NCI-H2107 treated with DMSO at 0.1 percent for 48 hours (cell line): ENCODE data around the gene NGLY1.

ENCODE experiments used
- DNase-seq: peaks from one replicate; lab custom pipeline; 2025; ENCODE audit not compliant: unreplicated experiment; lab: John Stamatoyannopoulos, UW

NGLY1 gene

GRCh38 chr3:25785826-25786225 is 2.6 kb upstream of the NGLY1 start:
- DNase-seq: no peak

DNA sequence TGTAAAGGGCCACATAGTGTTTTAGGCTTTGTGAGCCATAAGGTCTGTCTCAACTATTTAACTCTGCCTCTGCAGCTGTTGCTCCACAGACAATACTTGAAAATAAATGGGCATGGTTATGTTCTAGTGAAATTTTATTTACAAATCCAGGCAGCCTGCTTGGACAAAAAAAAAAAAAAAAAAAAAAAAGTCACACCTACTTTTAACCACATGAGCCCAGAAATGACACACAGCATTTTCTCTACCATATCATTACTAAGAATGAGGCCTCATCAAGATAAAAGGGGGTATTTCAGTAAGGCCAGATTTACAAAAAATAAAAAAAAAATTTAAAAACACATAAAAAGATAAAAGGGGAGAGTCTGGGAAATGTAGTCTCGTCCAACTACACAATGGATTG is 1.7 kb upstream of the NGLY1 start:
- no peak for DNase-seq

DNA sequence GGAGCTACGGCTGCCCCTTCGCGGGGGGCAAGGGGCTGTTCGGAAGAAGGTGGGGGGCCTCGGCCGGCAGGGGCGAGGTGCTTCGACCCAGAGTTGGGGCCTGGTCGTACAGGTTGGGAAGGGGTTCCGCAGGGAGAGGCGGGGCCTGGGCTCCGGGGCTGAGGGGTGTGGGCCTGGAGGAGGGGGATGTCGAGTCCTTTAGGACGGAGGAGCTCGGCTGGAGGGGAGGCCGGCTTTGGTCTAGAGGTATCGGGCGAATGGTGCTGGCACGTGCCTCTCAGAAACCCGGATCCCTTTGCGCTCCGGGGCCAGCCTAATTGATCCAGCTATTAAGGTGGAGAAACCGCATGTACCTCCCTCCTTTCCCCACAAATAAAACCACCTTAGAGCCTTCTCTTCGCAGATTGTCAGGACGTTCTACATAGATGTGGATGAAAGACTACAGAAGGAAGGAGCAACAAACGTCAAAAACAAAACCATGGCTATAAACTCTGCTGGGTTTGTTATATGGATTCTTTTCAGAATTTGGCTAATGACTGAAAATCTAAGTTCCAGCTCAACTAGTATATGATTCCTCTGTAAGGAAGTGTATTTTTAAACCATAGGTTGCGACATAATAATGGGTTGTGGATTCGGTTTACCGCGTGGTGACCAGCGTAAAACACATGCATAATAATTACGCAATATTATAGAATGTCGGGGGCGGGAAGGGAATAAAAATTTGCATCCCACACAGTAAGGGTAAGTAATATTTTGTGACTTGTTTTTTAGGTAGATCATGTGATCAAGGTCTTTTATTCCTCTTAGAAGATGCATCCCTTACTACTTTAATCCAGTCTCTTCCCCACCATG is 644 bp upstream of the NGLY1 start:
- DNase-seq: no peak

GRCh38 chr3:25782636-25782937 is 656 bp downstream of the NGLY1 start:
- DNase-seq: no peak

DNA sequence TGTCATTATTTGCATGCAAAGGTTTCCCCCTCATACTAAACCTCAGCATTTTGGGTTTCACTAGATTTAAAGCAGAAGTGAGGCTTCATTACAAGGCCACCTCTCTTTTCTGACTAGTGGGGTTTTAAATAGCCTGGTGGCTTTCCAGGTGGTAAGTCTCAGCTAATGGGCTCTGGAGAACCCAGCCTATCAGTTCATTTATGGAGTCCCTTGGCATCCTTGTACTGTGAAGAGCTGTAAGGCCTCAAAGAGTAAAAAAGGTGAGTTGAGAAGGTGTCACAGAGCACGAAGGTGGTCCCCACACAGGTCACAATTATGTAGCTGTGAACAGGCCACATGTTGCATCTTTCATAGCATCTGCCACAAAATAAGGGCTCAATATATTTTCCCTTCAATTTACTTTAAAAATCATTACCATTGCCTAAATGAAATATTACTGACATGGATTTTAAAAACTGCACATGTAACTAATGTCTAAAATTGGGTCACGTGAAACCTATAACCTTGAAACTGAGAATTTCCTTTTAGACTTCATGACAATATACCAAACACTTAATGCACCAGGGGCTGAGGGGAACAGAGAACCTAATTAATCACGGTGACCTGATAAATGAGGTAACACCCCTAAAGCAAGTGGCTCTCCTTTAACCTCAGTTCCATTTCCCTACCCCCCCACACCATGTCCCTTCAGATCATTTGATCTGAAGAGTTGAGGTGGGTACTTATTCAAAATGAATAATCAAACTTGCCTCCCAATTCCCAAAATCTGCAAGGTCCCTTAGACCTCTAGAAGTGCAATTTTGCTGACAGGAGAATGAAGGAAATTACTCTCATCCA is 1.3 kb downstream of the NGLY1 start:
- no peak for DNase-seq

- DNase-seq: no peak
These were observed 2.0 kb downstream of the NGLY1 start for GRCh38 chr3:25781145-25781757.

GRCh38 chr3:25780618-25781017 is 2.6 kb downstream of the NGLY1 start:
- DNase-seq: no peak

DNA sequence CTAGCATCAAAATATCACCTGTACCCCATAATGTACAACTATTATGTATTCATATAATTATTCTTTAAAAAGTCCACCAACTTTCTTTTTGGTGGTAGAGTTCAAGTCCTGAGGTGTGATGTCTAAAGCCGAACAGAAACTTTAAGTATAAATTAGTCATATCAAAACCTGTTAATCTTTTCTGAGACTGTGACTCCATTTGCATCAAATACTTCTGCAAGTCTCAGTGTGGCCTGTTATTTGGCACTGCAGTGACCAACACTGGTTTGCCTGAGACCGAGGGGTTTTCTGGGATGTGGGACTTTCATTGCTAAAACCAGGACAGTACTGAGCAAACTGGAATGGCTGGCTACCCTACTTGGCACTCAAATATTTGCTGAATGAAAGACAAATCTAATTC is 7.3 kb downstream of the NGLY1 start:
- DNase-seq: no peak

DNA sequence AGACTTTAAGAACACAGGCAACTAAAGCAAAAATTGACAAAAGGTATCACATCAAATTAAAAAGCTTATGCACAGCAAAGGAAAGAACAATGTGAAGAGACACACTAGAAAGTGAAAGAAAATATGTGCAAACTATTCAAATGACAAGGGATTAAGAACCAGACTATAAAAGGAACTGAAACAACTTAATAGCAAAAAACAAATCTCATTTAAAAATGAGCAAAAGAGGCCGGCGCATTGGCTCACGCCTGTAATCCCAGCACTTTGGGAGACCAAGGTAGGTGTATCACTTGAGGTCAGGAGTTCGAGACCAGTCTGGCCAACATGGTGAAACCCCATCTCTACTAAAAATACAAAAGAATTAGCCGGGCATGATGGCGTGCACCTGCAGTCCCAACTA is 14.4 kb downstream of the NGLY1 start:
- no peak for DNase-seq

GRCh38 chr3:25751725-25752124 is 31.5 kb downstream of the NGLY1 start:
- DNase-seq: no peak

GRCh38 chr3:25751048-25751447 is 32.2 kb downstream of the NGLY1 start:
- no peak for DNase-seq

DNA sequence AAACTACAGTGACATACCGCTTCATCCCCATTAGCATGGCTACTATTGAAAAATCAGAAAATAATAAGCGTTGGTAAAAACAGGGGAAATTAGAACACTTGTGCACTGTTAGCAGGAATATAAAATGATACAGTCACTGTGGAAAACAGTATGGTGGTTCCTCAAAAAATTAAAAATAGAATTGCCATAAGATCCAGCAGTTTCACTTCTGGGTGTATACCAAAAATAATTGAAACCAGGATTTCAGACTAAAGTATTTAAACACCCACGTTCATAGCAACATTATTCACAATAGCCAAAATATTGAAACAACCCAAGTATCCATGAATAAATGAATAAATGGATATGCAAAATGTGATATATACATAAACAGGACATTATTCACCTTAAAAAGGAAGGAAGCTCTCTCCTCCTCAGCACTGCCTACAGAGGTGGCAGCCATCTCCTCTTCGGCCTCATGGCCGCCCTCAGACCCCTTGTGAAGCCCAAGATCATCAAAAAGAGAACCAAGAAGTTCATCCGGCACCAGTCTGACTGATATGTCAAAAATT is 34.1 kb downstream of the NGLY1 start:
- DNase-seq: no peak

DNA sequence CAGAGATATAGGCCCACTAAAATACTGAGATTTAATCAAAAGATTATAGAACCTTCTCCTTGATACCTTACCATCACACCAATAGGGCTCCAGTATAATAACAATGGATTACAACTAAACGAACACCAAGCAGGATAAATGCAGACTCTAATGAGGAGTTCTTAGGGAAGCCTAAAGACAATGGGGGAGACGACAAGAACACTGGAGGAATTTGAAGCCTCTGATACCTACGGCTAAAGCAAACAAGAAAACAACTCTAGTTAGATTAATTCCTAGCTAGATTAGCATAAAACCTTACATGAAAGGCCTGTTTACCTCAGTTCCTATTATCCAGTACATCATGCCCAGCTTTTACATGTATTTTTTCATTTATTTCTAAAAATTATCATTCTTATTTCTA is 35.1 kb downstream of the NGLY1 start:
- DNase-seq: no peak

GRCh38 chr3:25747033-25747432 is 36.2 kb downstream of the NGLY1 start:
- no peak for DNase-seq

DNA sequence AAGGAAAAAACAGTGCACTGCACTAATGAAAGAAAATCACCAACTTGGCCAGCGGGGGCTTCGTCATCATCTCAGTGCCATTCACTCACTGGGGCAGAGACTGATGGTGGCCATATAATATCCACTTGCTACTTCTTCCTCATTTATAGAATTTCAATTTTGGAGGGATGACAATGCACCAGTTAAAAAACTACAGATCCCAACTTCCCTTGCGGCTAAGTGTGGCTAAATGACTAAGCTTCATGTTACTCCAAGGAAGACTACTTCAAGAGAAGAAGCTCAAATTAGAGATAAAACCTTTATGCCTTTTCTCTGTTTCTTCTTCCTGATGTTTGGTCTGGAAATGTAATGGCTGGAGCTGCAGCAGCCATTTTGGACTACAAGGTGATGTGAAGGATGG is 38.8 kb downstream of the NGLY1 start:
- DNase-seq: no peak

DNA sequence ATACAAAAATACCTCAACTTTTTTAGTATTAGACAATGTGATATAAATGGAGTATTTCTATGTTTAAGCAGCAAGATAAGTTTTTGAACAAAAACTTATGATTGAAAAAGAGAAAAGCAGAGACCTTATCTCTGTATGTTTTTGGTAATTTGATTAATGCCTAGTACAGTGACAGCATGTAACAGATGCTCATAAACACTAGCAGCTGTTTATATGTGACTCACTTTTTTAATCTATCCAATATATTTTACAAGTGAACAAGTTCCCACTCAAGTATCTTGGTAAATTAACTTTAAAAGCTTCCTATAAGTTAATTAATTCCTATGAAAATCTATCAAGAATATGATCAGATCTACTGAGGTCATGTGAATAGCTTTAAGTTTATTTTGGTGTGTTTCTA is 55.1 kb downstream of the NGLY1 start:
- DNase-seq: no peak

DNA sequence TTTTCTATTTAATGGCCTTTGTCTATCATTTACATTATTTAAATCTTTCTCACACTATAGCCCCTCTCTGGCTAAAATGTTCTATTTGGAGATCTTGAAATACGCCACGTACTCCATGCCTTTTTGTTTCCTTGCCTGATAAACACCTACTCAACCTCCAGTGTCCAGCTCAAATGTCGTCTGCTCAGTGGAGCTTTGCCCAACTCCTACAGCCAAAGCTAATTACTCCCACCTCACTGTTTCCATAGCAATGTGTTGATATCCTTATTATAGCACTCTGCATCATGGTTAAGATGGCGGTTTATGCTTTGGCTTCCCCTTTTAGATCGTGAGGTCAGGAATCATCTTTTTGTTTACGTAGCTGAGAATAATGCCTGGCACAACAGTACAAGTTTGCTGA is 55.9 kb downstream of the NGLY1 start:
- no peak for DNase-seq

GRCh38 chr3:25725810-25726209 is 57.4 kb downstream of the NGLY1 start:
- DNase-seq: no peak

DNA sequence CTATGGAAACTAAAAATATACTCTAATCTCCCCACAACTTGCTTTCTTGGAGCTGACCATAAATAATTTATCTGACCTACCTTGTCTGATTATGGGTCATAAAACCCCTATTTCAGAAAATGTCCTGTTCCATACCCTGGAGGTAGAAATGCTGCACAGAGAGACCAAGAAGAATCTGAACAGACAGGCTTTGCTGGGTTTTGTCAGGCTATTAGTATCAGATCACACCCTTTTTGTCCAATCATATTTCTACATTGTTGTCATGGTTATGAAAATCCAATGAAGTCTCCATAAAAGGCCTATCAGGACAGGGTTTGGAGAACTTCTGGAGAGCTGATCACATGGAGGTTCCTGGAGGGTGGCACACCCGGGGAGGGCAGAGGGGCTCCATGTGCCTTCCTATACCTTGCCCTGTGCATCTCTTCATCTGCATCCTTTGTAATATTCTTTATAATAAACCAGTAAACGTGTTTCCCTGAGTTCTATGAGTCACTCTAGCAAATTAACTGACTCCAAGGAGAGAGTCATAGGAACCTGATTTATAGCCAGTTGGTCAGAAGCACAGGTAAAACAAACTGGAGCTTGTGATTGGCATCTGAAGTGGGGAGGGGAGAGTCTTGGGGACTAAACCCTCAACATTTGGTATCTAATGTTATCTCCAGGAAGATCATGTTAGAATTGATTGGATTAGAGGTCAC is 58.1 kb downstream of the NGLY1 start:
- DNase-seq: no peak

DNA sequence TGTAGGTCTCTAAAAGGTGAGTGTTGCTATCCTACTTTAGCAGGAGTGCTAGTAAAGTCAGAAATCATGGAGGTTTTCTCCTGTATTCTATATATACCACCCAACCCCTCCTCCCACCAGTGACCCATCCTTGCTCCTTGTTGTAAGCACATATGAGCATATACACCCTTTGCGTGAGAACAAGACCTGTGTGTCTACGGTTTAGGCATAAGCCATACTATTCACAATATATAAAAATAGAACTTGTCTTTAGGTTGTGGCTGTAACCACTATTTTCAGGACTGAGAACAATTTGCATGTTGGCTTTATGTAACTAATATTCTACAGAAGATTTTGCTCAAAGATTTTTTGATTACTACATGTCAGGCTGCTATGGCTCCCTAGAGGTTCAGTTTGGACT is 59.4 kb downstream of the NGLY1 start:
- no peak for DNase-seq

- DNase-seq: no peak
These were observed 63.9 kb downstream of the NGLY1 start for GRCh38 chr3:25719321-25719720.
